Lower leg skin (tissue), 4 donors: Measurements from ENCODE around the gene COMMD1. TPM values are rescaled to one million over a fixed set of nuclear protein-coding genes. Genes with fewer than 3 reads are reported as not detected.
A peak's percentile ranks its signal among the peaks of the same experiment; 100 is the strongest.

Source experiments
- DNase-seq, 2 donors: peaks; one replicate each; pipeline ENCODE4 v3.0.0-alpha.2; 2019; ENCODE audit warnings: low spot score in 2 of 2
- H3K4me3 ChIP-seq: fragments of 200-600 bp; sonication (generic); 2 replicates; pipeline ENCODE4 v1.5.1; 2017; ENCODE audit warnings: mild to moderate bottlenecking, low read depth; ENCODE audit not compliant: poor library complexity, severe bottlenecking
- POLR2A ChIP-seq, 2 donors: fragments of 450-650 bp; IDR thresholded peaks; one replicate each; pipeline ENCODE4 v1.6.1; 2016 to 2017; ENCODE audit warnings: antibody characterized with exemption in 2 of 2, mild to moderate bottlenecking in 1 of 2, moderate library complexity in 1 of 2
- WGBS, 2 donors: methylation state at CpG; one replicate each; pipeline ENCODE4 v1.1.5; 2018; 5-methylcytosine and 5-hydroxymethylcytosine counted together
- intact Hi-C: fragments of 100-400 bp; cut with DNase I; formaldehyde crosslinking; loops from one replicate; pipeline ENCODE4 v1.15.0; 2023; ENCODE audit warnings: low total_unique reads
- total RNA-seq, 4 donors: library from RNA; depleted of rRNA; stranded (reverse); fragments of >200 nt; gene quantifications; one replicate each; pipeline ENCODE4 v1.1.0, GENCODE V29; 2016
- TF ChIP-seq, protein P1 (sequence below), 3 donors: fragments of 450-650 bp; IDR thresholded peaks; one replicate each; pipeline ENCODE4 v1.5.1; 2016; ENCODE audit warnings: antibody characterized with exemption in 3 of 3, mild to moderate bottlenecking in 3 of 3, moderate library complexity in 2 of 3

The COMMD1 gene
- total RNA-seq, 4 donors from 2014 or later: 39.2 to 46.9 (median 43.1) TPM

GRCh38 chr2:62042400-62042799 lies 136.9 kb downstream of the COMMD1 start:
- DNase-seq: no peak
- intact Hi-C loops: no loop called here
- no peak overlapping the region for H3K4me3 ChIP-seq
- WGBS, 2 donors: 96 to 97% methylated on average over 21 to 26 of the region's 30 CpGs
- no peak for TF ChIP-seq POLR2A (IDR thresholded peaks at IDR 0.05)
- TF ChIP-seq, protein P1, sequence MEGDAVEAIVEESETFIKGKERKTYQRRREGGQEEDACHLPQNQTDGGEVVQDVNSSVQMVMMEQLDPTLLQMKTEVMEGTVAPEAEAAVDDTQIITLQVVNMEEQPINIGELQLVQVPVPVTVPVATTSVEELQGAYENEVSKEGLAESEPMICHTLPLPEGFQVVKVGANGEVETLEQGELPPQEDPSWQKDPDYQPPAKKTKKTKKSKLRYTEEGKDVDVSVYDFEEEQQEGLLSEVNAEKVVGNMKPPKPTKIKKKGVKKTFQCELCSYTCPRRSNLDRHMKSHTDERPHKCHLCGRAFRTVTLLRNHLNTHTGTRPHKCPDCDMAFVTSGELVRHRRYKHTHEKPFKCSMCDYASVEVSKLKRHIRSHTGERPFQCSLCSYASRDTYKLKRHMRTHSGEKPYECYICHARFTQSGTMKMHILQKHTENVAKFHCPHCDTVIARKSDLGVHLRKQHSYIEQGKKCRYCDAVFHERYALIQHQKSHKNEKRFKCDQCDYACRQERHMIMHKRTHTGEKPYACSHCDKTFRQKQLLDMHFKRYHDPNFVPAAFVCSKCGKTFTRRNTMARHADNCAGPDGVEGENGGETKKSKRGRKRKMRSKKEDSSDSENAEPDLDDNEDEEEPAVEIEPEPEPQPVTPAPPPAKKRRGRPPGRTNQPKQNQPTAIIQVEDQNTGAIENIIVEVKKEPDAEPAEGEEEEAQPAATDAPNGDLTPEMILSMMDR (IDR thresholded peaks at IDR 0.05): no peak

DNA sequence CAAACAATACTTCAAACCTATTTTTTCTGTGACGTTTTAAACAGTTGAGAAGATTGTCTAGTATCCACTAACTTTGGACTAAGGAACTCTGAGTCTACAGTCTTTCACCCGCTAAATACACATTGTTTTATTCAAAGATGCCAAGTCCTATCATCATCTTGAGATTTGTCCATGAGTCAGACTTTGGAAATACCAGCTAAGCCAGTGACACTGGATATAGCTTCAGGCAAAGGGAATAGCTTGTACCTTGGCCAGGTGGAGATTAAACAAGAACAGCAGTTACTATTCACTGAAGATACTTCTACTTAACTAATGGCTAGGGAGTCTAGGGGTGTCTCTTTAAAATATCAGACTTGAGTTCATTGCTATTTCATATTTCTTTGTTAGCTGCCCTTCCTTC lies 137.5 kb downstream of the COMMD1 start:
- TF ChIP-seq POLR2A (IDR thresholded peaks at IDR 0.05): no peak
- TF ChIP-seq, protein P1 (IDR thresholded peaks at IDR 0.05): no peak
- DNase-seq: peak in 1 of 2 donors; percentile 18
- 40 to 53% methylated on average over 2 of the region's 2 CpGs for WGBS, 2 donors

DNA sequence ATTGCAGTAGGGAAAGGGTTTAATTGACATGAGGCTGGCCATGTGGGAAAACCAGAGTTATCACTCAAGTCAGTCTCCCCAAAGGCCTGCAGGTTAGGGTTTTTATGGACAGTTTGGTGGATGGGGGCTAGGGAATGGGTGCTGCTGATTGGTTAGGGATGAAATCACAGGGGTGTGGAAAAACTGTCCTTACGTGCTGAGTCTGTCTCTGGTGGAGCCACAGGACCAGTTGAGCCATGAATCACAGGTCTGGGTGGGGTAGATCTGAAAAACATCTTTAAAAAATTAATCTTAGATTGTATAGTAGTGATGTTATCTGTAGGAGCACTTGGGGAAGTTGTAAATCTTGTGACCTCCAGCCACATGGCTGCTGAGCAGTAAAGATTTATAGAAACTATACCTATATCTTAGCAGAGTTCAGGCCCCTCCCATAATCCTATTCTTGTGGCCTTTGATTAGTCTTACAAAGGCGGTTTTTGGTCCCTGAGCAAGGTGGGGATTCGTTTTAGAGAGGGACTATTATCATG lies 139.6 kb downstream of the COMMD1 start:
- intact Hi-C loops: no loop called here
- 84 to 85% methylated on average over 3 of the region's 3 CpGs for WGBS, 2 donors
- DNase-seq: no peak
- H3K4me3 ChIP-seq: no peak overlapping the region
- TF ChIP-seq POLR2A (IDR thresholded peaks at IDR 0.05): no peak
- TF ChIP-seq, protein P1 (IDR thresholded peaks at IDR 0.05): no peak

More for the DNA sequence above, 137.5 kb downstream of the COMMD1 start:
- H3K4me3 ChIP-seq: no peak overlapping the region
- intact Hi-C loops: no loop called here

GRCh38 chr2:62046141-62046540 lies 140.7 kb downstream of the COMMD1 start:
- no peak overlapping the region for H3K4me3 ChIP-seq
- intact Hi-C loops: no loop called here
- 97 to 98% methylated on average over 1 of the region's 1 CpG for WGBS, 2 donors
- TF ChIP-seq POLR2A (IDR thresholded peaks at IDR 0.05): no peak
- TF ChIP-seq, protein P1 (IDR thresholded peaks at IDR 0.05): no peak
- DNase-seq: no peak

GRCh38 chr2:62050456-62051045 lies 145.1 kb downstream of the COMMD1 start:
- no peak overlapping the region for H3K4me3 ChIP-seq
- TF ChIP-seq POLR2A (IDR thresholded peaks at IDR 0.05): no peak
- TF ChIP-seq, protein P1 (IDR thresholded peaks at IDR 0.05): no peak
- 38 to 43% methylated on average over 2 of the region's 2 CpGs for WGBS, 2 donors
- no peak for DNase-seq
- intact Hi-C loops: no loop called here
